HepG2 (cell line): Measurements from ENCODE around the gene CHTF8. TPM values are rescaled to one million over a fixed set of nuclear protein-coding genes. Genes with fewer than 3 reads are reported as not detected.

Experiments used
- BCL6 ChIP-seq: IDR thresholded peaks from 2 replicates; pipeline ENCODE4 v1.6.1; 2016; ENCODE audit warnings: missing genetic modification reagents, missing compliant biosample characterization
- CEBPG ChIP-seq: IDR thresholded peaks from 2 replicates; pipeline ENCODE4 v1.6.1; 2016
- CERS6 ChIP-seq: sonication (generic); formaldehyde crosslinking; IDR thresholded peaks from 2 replicates; pipeline ENCODE4 v1.5.0; 2020; ENCODE audit warnings: missing genetic modification reagents
- ELF1 ChIP-seq: sonication (generic); formaldehyde crosslinking; IDR thresholded peaks from 2 replicates; pipeline ENCODE4 v1.4.0; 2020; ENCODE audit warnings: missing genetic modification reagents
- GPN1 ChIP-seq: sonication (generic); formaldehyde crosslinking; IDR thresholded peaks from 2 replicates; pipeline ENCODE4 v1.5.1; 2020; ENCODE audit warnings: missing genetic modification reagents, borderline replicate concordance
- HES4 ChIP-seq: sonication (generic); formaldehyde crosslinking; IDR thresholded peaks from 2 replicates; pipeline ENCODE4 v1.9.0; 2021; ENCODE audit warnings: mild to moderate bottlenecking, missing genetic modification reagents, borderline replicate concordance
- HOXA3 ChIP-seq: sonication (generic); formaldehyde crosslinking; IDR thresholded peaks from 2 replicates; pipeline ENCODE4 v1.5.0; 2020; ENCODE audit warnings: missing genetic modification reagents
- KMT2B ChIP-seq: IDR thresholded peaks from 2 replicates; pipeline ENCODE4 v1.6.1; 2016; ENCODE audit warnings: missing genetic modification reagents, missing compliant biosample characterization
- LRRFIP1 ChIP-seq: sonication (generic); formaldehyde crosslinking; conservative IDR thresholded peaks from 2 replicates; pipeline ENCODE4 v1.4.0; 2020; ENCODE audit warnings: missing genetic modification reagents
- ONECUT2 ChIP-seq: sonication (generic); formaldehyde crosslinking; IDR thresholded peaks from 2 replicates; pipeline ENCODE4 v1.4.0; 2020; ENCODE audit warnings: missing genetic modification reagents
- PITX1 ChIP-seq: sonication (generic); formaldehyde crosslinking; IDR thresholded peaks from 2 replicates; pipeline ENCODE4 v1.5.1; 2020; ENCODE audit warnings: mild to moderate bottlenecking, missing genetic modification reagents
- PTBP1 ChIP-seq: fragments of 200-400 bp; formaldehyde crosslinking; IDR thresholded peaks from 2 replicates; pipeline ENCODE4 v1.6.1; 2018; ENCODE audit warnings: low read length, low read depth; ENCODE audit not compliant: poor library complexity, severe bottlenecking
- RAD21 ChIP-seq: fragments of 450-650 bp; formaldehyde crosslinking; IDR thresholded peaks from 2 replicates; pipeline ENCODE4 v1.5.0; 2020; ENCODE audit warnings: mild to moderate bottlenecking
- TAF15 ChIP-seq: fragments of 200-400 bp; formaldehyde crosslinking; IDR thresholded peaks from one replicate; pipeline ENCODE4 v1.6.1; 2018; ENCODE audit warnings: mild to moderate bottlenecking, low read depth, low read length; ENCODE audit not compliant: poor library complexity, severe bottlenecking
- ZBTB7B ChIP-seq: sonication (generic); formaldehyde crosslinking; IDR thresholded peaks from 2 replicates; pipeline ENCODE4 v1.4.0; 2020; ENCODE audit warnings: missing genetic modification reagents
- ZNF552 ChIP-seq: sonication (generic); formaldehyde crosslinking; IDR thresholded peaks from 2 replicates; pipeline ENCODE4 v1.9.0; 2022; ENCODE audit warnings: missing genetic modification reagents, mild to moderate bottlenecking, borderline replicate concordance
- ZZZ3 ChIP-seq: sonication (generic); formaldehyde crosslinking; IDR thresholded peaks from 2 replicates; pipeline ENCODE4 v1.4.0; 2020; ENCODE audit warnings: missing genetic modification reagents, mild to moderate bottlenecking, borderline replicate concordance
- polyA plus RNA-seq, 8 experiments: library from polyadenylated mRNA; depleted of rRNA in 3 of 8; stranded (reverse) in 7 of 8; unstranded in 1 of 8; fragments of >200 nt; fragmentation: Illumina TruSeq in 4 of 8; extraction: Trizol in 4 of 8; gene quantifications; 2 replicates each; pipeline versions ENCODE4 v1.2.1 to v1.2.3, GENCODE V29; 2011 to 2016; ENCODE audit warnings: low read depth in 4 of 8, missing spikeins in 1 of 8, mixed read lengths in 1 of 8; ENCODE audit not compliant: insufficient read depth in 1 of 8
- total RNA-seq, 5 experiments: library from RNA; depleted of rRNA; stranded (reverse); fragments of >200 nt; fragmentation: Illumina TruSeq; extraction: Trizol; gene quantifications; 2 replicates each; pipeline ENCODE4 v1.2.3, GENCODE V29; 2016; ENCODE audit warnings: low read depth in 1 of 5
- TF ChIP-seq, protein P1 (sequence below): sonication (generic); formaldehyde crosslinking; IDR thresholded peaks from 2 replicates; pipeline ENCODE4 v1.5.1; 2020; ENCODE audit warnings: mild to moderate bottlenecking, missing genetic modification reagents, borderline replicate concordance
- TF ChIP-seq, protein P2 (sequence below): sonication (generic); formaldehyde crosslinking; IDR thresholded peaks from 2 replicates; pipeline ENCODE4 v1.4.0; 2020; ENCODE audit warnings: missing genetic modification reagents
- TF ChIP-seq, protein P3 (sequence below): sonication (generic); formaldehyde crosslinking; IDR thresholded peaks from 2 replicates; pipeline ENCODE4 v1.5.0; 2020; ENCODE audit warnings: missing genetic modification reagents

The CHTF8 gene
- total and polyA plus RNA-seq, 2 of the 13 experiments (the other 11 are each of a cell fraction or from before 2014, with no cell fraction given), result 37.2 to 67.5 TPM

GRCh38 chr16:69131839-69132423, 457 bp downstream of the CHTF8 start (continued):
- TF ChIP-seq, protein P1, sequence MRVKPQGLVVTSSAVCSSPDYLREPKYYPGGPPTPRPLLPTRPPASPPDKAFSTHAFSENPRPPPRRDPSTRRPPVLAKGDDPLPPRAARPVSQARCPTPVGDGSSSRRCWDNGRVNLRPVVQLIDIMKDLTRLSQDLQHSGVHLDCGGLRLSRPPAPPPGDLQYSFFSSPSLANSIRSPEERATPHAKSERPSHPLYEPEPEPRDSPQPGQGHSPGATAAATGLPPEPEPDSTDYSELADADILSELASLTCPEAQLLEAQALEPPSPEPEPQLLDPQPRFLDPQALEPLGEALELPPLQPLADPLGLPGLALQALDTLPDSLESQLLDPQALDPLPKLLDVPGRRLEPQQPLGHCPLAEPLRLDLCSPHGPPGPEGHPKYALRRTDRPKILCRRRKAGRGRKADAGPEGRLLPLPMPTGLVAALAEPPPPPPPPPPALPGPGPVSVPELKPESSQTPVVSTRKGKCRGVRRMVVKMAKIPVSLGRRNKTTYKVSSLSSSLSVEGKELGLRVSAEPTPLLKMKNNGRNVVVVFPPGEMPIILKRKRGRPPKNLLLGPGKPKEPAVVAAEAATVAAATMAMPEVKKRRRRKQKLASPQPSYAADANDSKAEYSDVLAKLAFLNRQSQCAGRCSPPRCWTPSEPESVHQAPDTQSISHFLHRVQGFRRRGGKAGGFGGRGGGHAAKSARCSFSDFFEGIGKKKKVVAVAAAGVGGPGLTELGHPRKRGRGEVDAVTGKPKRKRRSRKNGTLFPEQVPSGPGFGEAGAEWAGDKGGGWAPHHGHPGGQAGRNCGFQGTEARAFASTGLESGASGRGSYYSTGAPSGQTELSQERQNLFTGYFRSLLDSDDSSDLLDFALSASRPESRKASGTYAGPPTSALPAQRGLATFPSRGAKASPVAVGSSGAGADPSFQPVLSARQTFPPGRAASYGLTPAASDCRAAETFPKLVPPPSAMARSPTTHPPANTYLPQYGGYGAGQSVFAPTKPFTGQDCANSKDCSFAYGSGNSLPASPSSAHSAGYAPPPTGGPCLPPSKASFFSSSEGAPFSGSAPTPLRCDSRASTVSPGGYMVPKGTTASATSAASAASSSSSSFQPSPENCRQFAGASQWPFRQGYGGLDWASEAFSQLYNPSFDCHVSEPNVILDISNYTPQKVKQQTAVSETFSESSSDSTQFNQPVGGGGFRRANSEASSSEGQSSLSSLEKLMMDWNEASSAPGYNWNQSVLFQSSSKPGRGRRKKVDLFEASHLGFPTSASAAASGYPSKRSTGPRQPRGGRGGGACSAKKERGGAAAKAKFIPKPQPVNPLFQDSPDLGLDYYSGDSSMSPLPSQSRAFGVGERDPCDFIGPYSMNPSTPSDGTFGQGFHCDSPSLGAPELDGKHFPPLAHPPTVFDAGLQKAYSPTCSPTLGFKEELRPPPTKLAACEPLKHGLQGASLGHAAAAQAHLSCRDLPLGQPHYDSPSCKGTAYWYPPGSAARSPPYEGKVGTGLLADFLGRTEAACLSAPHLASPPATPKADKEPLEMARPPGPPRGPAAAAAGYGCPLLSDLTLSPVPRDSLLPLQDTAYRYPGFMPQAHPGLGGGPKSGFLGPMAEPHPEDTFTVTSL (CRISPR knock-in tag), result peak; percentile 45
- TF ChIP-seq KMT2B (CRISPR knock-in tag) (no peak), HOXA3 (no peak), ONECUT2 (CRISPR knock-in tag) (no peak), BCL6 (CRISPR knock-in tag) (no peak; the same call in 1 of the 2 replicates), TAF15 (peak; percentile 71), ELF1 (CRISPR knock-in tag) (no peak), PITX1 (no peak), GPN1 (CRISPR knock-in tag) (no peak), RAD21 (CRISPR knock-in tag) (peak; percentile 20; the same call in 1 of the 2 replicates), HES4 (CRISPR knock-in tag) (0 out of 2 replicates have a peak, but pooled peaks have one; percentile 47), PTBP1 (peak; percentile 15), ZNF552 (CRISPR knock-in tag) (0 out of 2 replicates have a peak, but pooled peaks have one; percentile 33), LRRFIP1 (CRISPR knock-in tag) (no peak; the same call in 1 of the 2 replicates), ZZZ3 (CRISPR knock-in tag) (no peak; the same call in 1 of the 2 replicates), CERS6 (CRISPR knock-in tag) (no peak), ZBTB7B (no peak), CEBPG (no peak)
- TF ChIP-seq, protein P2, sequence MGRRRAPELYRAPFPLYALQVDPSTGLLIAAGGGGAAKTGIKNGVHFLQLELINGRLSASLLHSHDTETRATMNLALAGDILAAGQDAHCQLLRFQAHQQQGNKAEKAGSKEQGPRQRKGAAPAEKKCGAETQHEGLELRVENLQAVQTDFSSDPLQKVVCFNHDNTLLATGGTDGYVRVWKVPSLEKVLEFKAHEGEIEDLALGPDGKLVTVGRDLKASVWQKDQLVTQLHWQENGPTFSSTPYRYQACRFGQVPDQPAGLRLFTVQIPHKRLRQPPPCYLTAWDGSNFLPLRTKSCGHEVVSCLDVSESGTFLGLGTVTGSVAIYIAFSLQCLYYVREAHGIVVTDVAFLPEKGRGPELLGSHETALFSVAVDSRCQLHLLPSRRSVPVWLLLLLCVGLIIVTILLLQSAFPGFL (CRISPR knock-in tag), result no peak
- TF ChIP-seq, protein P3, sequence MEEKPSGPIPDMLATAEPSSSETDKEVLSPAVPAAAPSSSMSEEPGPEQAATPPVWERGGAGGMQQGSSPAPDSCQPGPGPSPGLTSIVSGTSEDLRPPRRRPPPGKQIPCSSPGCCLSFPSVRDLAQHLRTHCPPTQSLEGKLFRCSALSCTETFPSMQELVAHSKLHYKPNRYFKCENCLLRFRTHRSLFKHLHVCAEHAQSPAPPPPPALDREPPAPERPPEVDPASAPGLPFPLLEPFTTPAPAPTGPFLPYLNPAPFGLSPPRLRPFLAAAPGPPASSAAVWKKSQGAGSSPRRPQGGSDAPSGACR (CRISPR knock-in tag), result no peak
